ENCODE results near the gene PPFIA4.

PPFIA4 gene

DNA sequence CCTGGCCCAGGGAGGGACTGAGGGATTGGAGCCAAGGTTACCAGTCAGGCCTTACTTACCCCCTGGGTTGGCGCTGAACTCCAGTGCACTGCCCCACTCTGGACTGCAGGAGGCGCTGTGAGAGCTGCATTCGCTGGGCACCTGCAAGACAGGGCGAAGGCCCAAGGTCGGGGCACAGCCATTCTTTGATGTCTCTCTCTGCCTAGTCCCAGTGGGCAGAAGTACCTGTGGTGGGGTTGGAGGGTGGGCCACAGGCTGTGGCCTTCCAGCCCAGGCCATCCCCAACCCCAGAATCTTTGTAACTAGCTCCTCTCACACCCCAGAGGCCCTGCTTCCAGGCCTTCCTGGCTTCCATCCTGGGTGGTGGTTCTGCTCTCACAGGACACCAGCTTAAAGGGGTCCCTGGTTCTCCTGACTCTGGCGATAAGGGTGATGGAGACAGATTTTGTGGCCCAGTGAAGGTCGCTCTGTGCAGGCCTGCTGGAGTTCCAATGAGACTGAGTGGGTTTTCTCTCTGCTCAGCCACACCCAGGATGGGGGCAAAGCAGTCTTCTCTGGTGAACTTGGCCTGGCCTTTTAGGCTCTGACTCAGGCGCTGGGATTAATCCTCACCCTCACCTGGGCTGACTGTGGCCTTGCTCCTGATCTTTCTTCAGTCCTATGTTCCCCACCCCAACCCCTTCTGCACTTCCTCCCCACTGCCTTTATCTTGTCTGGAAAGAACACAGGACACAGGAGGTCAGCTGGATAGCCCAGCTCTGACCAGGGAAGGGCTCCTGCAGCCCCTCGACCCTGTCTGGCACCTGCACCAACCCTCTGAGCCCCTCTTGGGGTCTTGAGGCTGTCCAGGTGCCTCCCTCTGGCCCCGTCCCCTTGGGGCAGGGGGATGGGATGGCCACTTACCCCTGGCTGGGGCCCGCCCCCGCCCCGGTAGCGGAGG, 58.6 kb downstream of the PPFIA4 start:
- no peak overlapping the region for H3K4me3 ChIP-seq (ENCODE audit: low read length in 2 of 2)

DNA sequence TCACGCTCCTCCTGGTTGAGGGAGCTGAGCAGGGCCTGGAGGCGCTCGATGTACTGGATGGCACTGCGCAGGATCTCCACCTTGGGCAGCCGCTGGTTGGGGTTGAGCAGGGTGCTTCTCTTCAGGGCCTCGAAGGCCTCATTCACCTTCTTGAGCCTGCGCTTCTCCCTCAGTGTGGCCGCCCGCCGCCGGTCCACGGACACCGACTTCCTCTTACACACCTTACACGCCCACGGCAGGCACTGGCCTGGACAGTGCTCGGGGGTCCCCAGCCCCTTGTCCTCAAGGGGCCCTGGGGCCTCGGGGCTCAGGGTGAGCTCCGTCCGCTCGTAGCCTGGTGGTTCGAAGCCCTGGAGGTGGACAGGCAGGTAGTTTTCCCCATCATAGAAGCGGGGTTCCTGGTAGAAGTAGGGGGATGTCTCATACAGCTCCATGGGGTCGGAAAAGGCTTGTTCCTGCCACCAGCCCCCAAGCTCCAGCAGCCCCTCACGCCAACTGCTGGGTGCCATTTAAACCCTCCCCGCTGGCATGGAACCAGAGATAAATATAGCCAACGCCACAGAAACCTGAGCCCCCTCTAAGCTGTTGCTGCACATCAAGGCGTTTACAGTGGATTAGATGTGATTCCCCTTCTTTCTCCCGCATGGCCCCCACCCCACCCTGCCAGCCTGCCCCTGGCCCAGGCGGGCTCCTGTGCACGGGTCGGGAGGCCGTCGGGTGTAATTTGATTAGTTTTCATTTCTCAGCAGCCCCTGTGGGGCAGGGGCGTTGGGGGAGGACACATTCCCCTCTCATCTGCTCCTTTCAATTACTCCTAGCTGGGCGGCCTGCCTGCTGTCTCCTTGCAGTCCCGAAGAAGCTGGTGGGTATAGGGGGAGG, 59.5 kb downstream of the PPFIA4 start, which contains the start of gene MYOG:
Gene MYOG, minus strand, starts transcription at position 485 of the 879 bp plus-strand sequence. Its CDS starts 51 bp downstream, at position 434.
- Histone ChIP-seq H3K9me3 (replicated peaks in 1 of 2; ENCODE audit: control insufficient read depth in 2 of 2, insufficient read depth in 1 of 2, low read depth in 1 of 2, low read length in 2 of 2) (no peaks in the 10 kb centered on the region), H3K36me3 (replicated peaks in 1 of 2; ENCODE audit: control insufficient read depth in 2 of 2, insufficient read depth in 2 of 2, low read length in 2 of 2) (no peaks in the 10 kb centered on the region), H3K27ac (replicated peaks; ENCODE audit: low read length) (no peak within 1 kb of the TSS), H2BK15ac (ENCODE audit: low read length) (peak within 1 kb of the TSS; percentile 72), H3K23ac (ENCODE audit: low read depth, low read length, poor library complexity) (peak within 1 kb of the TSS; percentile 25), H3K4me2 (ENCODE audit: insufficient read depth, low read length, poor library complexity, severe bottlenecking) (no peak within 1 kb of the TSS), H3K27me3 (ENCODE audit: control insufficient read depth in 3 of 3, insufficient read depth in 3 of 3, low read depth in 1 of 3, low read length in 3 of 3) (peaks cover 0 to 25% (median 0%) of the 10 kb centered on the region in 3 experiments), H4K91ac (ENCODE audit: low read depth, low read length, poor library complexity) (no peak within 1 kb of the TSS), H2AK5ac (ENCODE audit: low read depth, low read length) (peak within 1 kb of the TSS; percentile 70), H2AFZ (ENCODE audit: low read length) (no peak within 1 kb of the TSS), H3K4ac (ENCODE audit: low read length) (no peak within 1 kb of the TSS), H3K14ac (ENCODE audit: low read length) (no peak within 1 kb of the TSS), H3K18ac (ENCODE audit: low read length) (no peak within 1 kb of the TSS), H4K8ac (ENCODE audit: low read depth, low read length) (no peak within 1 kb of the TSS), H3K4me3 (ENCODE audit: low read length in 2 of 2) (no peak within 1 kb of the TSS), H3K9ac (ENCODE audit: low read depth, low read length, poor library complexity) (no peak within 1 kb of the TSS), H3K4me1 (ENCODE audit: control insufficient read depth in 2 of 2, insufficient read depth in 1 of 2, low read depth in 1 of 2, low read length in 2 of 2) (peaks cover 0 to 8% of the 10 kb centered on the region in 2 donors), H2BK12ac (ENCODE audit: low read length) (peak within 1 kb of the TSS; percentile 31), H3K79me1 (ENCODE audit: low read depth, low read length) (no peaks in the 10 kb centered on the region), H2BK5ac (ENCODE audit: low read length) (peak within 1 kb of the TSS; percentile 50), H2BK120ac (ENCODE audit: low read depth, low read length) (no peak within 1 kb of the TSS)
- DNase-seq (ENCODE audit: low spot score): no peak
- WGBS, 2 donors (ENCODE audit: extremely low coverage in 2 of 2, insufficient read length in 2 of 2, insufficient replicate concordance in 1 of 2): no CpG with 5 or more reads among the region's 36 CpGs

More for the DNA sequence above, 58.6 kb downstream of the PPFIA4 start:
- WGBS, 2 donors (ENCODE audit: extremely low coverage in 2 of 2, insufficient read length in 2 of 2, insufficient replicate concordance in 1 of 2): no CpG with 5 or more reads among the region's 14 CpGs
- Histone ChIP-seq H2BK12ac (ENCODE audit: low read length) (no peak overlapping the region), H2BK120ac (ENCODE audit: low read depth, low read length) (no peak overlapping the region), H3K4me2 (ENCODE audit: insufficient read depth, low read length, poor library complexity, severe bottlenecking) (no peak overlapping the region), H3K14ac (ENCODE audit: low read length) (no peak overlapping the region), H3K23ac (ENCODE audit: low read depth, low read length, poor library complexity) (peak overlapping the region; percentile 53), H3K4me1 (ENCODE audit: control insufficient read depth in 2 of 2, insufficient read depth in 1 of 2, low read depth in 1 of 2, low read length in 2 of 2) (peaks cover 0 to 7% of the 10 kb centered on the region in 2 donors), H3K18ac (ENCODE audit: low read length) (peak overlapping the region; percentile 45), H3K79me1 (ENCODE audit: low read depth, low read length) (no peaks in the 10 kb centered on the region), H3K9me3 (replicated peaks in 1 of 2; ENCODE audit: control insufficient read depth in 2 of 2, insufficient read depth in 1 of 2, low read depth in 1 of 2, low read length in 2 of 2) (no peaks in the 10 kb centered on the region), H4K91ac (ENCODE audit: low read depth, low read length, poor library complexity) (no peak overlapping the region), H3K36me3 (replicated peaks in 1 of 2; ENCODE audit: control insufficient read depth in 2 of 2, insufficient read depth in 2 of 2, low read length in 2 of 2) (no peaks in the 10 kb centered on the region), H3K27me3 (ENCODE audit: control insufficient read depth in 3 of 3, insufficient read depth in 3 of 3, low read depth in 1 of 3, low read length in 3 of 3) (peaks cover 0 to 32% (median 0%) of the 10 kb centered on the region in 3 experiments), H3K4ac (ENCODE audit: low read length) (no peak overlapping the region), H2AFZ (ENCODE audit: low read length) (no peak overlapping the region), H2BK15ac (ENCODE audit: low read length) (no peak overlapping the region), H3K27ac (replicated peaks; ENCODE audit: low read length) (no peak overlapping the region), H2BK5ac (ENCODE audit: low read length) (peak overlapping the region; percentile 50), H4K8ac (ENCODE audit: low read depth, low read length) (no peak overlapping the region), H2AK5ac (ENCODE audit: low read depth, low read length) (peak overlapping the region; percentile 70), H3K9ac (ENCODE audit: low read depth, low read length, poor library complexity) (no peak overlapping the region)
- DNase-seq (ENCODE audit: low spot score): no peak

DNA sequence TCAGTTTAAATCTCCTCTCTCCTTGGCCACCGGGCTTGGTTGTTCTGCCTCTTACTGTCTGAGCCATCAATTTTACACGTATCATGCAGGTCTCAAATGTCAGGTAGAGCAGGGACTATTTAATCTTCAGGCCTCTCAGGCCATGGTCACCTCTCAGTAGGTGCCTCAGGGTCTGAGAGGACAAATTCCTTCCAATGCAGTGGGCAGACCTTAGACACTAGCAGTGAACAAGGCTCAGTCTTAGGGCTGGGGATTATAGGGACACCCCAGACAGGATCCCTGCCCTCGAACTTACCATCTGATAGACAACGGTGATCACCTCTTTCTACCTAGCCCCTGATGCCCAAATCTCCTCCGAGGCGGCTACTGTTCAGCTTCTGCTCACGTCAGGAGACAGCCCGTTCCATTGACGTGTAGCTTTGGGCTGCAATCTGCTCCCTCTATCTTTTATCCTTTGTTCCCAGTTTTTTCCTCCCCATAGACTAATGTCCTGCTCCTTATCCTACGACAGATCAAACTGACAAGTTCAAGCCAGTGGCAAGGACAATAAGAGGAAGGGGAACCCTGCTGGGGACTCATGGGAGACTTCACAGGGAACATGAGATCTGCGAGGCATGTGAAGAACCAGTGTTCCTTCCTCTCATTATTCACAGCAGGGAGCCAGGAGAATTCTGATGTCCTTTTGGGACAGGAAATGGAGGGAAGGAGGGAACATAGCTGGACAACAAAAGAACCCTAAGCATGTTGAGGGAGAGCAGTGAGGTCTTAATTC, 60.9 kb downstream of the PPFIA4 start:
- no peak overlapping the region for H3K18ac ChIP-seq (ENCODE audit: low read length)
- H3K9me3 ChIP-seq (replicated peaks in 1 of 2; ENCODE audit: control insufficient read depth in 2 of 2, insufficient read depth in 1 of 2, low read depth in 1 of 2, low read length in 2 of 2): no peaks in the 10 kb centered on the region
- no peak overlapping the region for H3K23ac ChIP-seq (ENCODE audit: low read depth, low read length, poor library complexity)
- H3K4me1 ChIP-seq (ENCODE audit: control insufficient read depth in 2 of 2, insufficient read depth in 1 of 2, low read depth in 1 of 2, low read length in 2 of 2): peaks cover 0 to 8% of the 10 kb centered on the region in 2 donors
- H2BK120ac ChIP-seq (ENCODE audit: low read depth, low read length): no peak overlapping the region
- no peak overlapping the region for H4K8ac ChIP-seq (ENCODE audit: low read depth, low read length)
- no peak overlapping the region for H2BK15ac ChIP-seq (ENCODE audit: low read length)
- no peak overlapping the region for H3K4me2 ChIP-seq (ENCODE audit: insufficient read depth, low read length, poor library complexity, severe bottlenecking)
- WGBS, 2 donors (ENCODE audit: extremely low coverage in 2 of 2, insufficient read length in 2 of 2, insufficient replicate concordance in 1 of 2): no CpG with 5 or more reads among the region's 11 CpGs
- H3K27me3 ChIP-seq (ENCODE audit: control insufficient read depth in 3 of 3, insufficient read depth in 3 of 3, low read depth in 1 of 3, low read length in 3 of 3): peaks cover 0 to 11% (median 0%) of the 10 kb centered on the region in 3 experiments
- no peak for DNase-seq (ENCODE audit: low spot score)
- no peak overlapping the region for H3K4me3 ChIP-seq (ENCODE audit: low read length in 2 of 2)
- no peaks in the 10 kb centered on the region for H3K36me3 ChIP-seq (replicated peaks in 1 of 2; ENCODE audit: control insufficient read depth in 2 of 2, insufficient read depth in 2 of 2, low read length in 2 of 2)
- H3K9ac ChIP-seq (ENCODE audit: low read depth, low read length, poor library complexity): no peak overlapping the region
- no peak overlapping the region for H2AFZ ChIP-seq (ENCODE audit: low read length)
- H4K91ac ChIP-seq (ENCODE audit: low read depth, low read length, poor library complexity): no peak overlapping the region
- H3K4ac ChIP-seq (ENCODE audit: low read length): no peak overlapping the region
- no peaks in the 10 kb centered on the region for H3K79me1 ChIP-seq (ENCODE audit: low read depth, low read length)
- no peak overlapping the region for H2BK5ac ChIP-seq (ENCODE audit: low read length)
- H3K27ac ChIP-seq (replicated peaks; ENCODE audit: low read length): no peak overlapping the region
- no peak overlapping the region for H3K14ac ChIP-seq (ENCODE audit: low read length)
- no peak overlapping the region for H2BK12ac ChIP-seq (ENCODE audit: low read length)
- peak overlapping the region; percentile 9 for H2AK5ac ChIP-seq (ENCODE audit: low read depth, low read length)

Data from neuronal stem cell (in vitro differentiated cells).